ENCODE results near the gene DYNLT1.

The DYNLT1 gene

DNA sequence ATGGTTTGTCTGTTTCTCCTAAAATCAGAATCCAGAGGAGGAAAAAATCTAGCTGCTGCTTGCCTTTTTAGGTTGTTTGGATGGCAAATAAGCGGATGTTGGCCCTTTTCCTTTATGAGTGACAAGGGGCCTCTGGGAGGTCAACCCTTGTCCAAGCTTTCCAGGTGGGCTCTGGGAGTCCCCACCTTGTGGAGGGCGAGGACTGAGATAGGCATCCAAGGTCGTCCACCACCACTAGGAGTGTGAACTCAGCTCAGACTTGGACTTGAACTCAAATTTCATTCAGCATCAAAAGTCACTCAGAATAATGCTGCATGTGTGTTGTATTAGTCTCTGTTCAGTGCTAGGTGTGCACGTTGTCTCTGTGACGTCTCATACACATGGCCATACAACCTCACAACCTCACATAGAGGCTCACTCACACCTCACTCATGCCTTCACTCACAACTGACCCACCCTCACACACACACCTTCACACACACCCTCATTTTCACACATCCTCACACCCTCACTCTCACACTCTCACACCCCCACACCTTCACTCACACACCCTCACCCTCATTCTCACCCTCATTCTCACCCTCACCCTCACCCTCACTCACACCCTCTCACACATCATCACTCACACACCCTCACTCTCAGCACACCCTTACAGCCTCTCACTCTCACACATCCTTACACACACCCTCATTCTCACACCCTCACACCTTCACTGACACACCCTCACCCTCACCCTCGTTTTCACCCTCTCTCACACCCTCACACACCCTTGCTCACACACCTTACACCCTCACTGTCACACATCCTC, 18.0 kb downstream of the DYNLT1 start:
- no peak for DNase-seq (ENCODE audit: low read depth in 1 of 2, low spot score in 1 of 2)
- no peak for TF ChIP-seq GABPA (IDR thresholded peaks at IDR 0.05; ENCODE audit: low read depth)
- TF ChIP-seq, protein P1, sequence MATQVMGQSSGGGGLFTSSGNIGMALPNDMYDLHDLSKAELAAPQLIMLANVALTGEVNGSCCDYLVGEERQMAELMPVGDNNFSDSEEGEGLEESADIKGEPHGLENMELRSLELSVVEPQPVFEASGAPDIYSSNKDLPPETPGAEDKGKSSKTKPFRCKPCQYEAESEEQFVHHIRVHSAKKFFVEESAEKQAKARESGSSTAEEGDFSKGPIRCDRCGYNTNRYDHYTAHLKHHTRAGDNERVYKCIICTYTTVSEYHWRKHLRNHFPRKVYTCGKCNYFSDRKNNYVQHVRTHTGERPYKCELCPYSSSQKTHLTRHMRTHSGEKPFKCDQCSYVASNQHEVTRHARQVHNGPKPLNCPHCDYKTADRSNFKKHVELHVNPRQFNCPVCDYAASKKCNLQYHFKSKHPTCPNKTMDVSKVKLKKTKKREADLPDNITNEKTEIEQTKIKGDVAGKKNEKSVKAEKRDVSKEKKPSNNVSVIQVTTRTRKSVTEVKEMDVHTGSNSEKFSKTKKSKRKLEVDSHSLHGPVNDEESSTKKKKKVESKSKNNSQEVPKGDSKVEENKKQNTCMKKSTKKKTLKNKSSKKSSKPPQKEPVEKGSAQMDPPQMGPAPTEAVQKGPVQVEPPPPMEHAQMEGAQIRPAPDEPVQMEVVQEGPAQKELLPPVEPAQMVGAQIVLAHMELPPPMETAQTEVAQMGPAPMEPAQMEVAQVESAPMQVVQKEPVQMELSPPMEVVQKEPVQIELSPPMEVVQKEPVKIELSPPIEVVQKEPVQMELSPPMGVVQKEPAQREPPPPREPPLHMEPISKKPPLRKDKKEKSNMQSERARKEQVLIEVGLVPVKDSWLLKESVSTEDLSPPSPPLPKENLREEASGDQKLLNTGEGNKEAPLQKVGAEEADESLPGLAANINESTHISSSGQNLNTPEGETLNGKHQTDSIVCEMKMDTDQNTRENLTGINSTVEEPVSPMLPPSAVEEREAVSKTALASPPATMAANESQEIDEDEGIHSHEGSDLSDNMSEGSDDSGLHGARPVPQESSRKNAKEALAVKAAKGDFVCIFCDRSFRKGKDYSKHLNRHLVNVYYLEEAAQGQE (IDR thresholded peaks at IDR 0.05; ENCODE audit: insufficient replicate concordance, low read depth) = no peak
- H3K27ac ChIP-seq (replicated peaks) = no peak overlapping the region
- no peak overlapping the region for H3K4me3 ChIP-seq (replicated peaks; ENCODE audit: insufficient read depth, low read length)
- no peaks in the 10 kb centered on the region for H3K27me3 ChIP-seq (ENCODE audit: insufficient read depth, poor library complexity, severe bottlenecking)

DNA sequence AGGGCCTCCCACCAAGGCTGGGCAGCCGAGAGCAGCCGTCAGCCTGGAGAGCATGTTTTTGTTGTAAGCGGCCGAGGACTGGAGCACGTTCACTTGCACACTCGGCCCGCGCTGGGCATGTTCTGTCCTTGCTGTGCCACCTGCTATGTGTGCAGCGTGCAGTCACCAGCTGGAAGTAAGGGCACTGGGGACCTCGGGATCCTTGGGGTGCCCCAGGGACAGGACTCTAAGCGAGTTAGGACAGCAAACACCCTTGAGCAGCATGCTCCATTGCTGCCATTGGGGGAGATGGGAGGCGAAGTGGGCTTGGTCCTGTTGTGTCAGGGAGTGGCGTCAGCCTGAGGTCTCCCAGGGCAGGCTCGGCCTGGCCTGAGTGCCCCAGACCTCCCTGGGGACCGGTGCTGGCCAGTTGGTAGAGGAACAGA, 18.6 kb downstream of the DYNLT1 start:
- Histone ChIP-seq H3K27me3 (ENCODE audit: insufficient read depth, poor library complexity, severe bottlenecking) (no peaks in the 10 kb centered on the region), H3K4me3 (replicated peaks; ENCODE audit: insufficient read depth, low read length) (no peak overlapping the region), H3K27ac (replicated peaks) (no peak overlapping the region)
- DNase-seq (ENCODE audit: low read depth in 1 of 2, low spot score in 1 of 2) = no peak
- TF ChIP-seq, protein P1 (IDR thresholded peaks at IDR 0.05; ENCODE audit: insufficient replicate concordance, low read depth) = no peak
- TF ChIP-seq GABPA (IDR thresholded peaks at IDR 0.05; ENCODE audit: low read depth) (no peak), POLR2AphosphoS5 (IDR thresholded peaks at IDR 0.05; ENCODE audit: low read depth) (no peak)

DNA sequence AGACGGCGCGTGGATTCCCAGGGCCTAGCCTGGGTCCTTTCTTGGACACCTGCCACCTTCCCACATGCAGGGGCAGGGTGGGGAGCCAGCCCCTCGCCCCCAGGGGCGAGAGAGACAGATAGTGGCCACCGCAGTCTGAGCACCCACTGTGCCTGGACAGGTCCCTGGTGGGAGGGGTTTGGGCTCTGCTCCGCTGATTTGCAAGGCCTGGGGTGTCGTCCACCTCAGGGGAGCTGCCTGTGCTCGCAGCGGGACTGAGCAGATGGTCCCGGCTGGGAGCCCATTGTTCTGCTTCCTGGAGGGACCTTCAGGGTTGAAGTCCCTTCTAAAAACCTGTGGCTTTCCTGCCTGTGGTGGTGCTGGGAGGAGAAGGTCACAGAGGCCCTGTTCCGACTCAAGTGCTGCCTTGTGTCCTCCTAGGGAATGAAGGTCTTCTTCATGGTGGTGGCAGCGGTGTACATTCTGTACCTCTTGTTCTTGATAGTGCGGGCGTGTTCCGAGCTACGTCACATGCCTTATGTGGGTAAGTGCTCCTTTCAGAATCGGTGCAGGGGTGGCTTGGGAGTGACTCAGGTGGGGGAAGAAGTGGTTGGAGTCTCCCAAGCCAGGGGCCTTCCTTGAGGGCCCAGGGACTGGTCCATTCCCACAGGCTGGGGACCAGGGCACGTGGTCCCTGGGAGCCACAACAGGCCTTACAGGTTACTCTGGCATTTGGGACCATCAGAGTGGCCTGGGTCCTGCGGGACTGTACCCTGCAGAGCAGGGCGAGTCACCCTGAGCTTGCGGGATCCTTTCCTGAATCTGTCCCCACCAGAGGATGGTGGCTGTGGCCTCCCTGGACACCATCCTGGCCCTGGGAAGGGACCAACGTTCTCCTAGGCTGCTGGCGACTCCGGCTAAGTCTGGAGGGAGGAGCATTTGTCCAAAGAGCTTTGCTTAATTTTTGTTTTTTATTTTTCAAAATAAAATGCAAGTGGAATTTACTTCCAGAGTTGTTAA, 19.6 kb downstream of the DYNLT1 start:
- no peak overlapping the region for H3K27ac ChIP-seq (replicated peaks)
- DNase-seq (ENCODE audit: low read depth in 1 of 2, low spot score in 1 of 2) = no peak
- no peak for TF ChIP-seq GABPA (IDR thresholded peaks at IDR 0.05; ENCODE audit: low read depth)
- TF ChIP-seq, protein P2, sequence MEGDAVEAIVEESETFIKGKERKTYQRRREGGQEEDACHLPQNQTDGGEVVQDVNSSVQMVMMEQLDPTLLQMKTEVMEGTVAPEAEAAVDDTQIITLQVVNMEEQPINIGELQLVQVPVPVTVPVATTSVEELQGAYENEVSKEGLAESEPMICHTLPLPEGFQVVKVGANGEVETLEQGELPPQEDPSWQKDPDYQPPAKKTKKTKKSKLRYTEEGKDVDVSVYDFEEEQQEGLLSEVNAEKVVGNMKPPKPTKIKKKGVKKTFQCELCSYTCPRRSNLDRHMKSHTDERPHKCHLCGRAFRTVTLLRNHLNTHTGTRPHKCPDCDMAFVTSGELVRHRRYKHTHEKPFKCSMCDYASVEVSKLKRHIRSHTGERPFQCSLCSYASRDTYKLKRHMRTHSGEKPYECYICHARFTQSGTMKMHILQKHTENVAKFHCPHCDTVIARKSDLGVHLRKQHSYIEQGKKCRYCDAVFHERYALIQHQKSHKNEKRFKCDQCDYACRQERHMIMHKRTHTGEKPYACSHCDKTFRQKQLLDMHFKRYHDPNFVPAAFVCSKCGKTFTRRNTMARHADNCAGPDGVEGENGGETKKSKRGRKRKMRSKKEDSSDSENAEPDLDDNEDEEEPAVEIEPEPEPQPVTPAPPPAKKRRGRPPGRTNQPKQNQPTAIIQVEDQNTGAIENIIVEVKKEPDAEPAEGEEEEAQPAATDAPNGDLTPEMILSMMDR (IDR thresholded peaks at IDR 0.05; ENCODE audit: insufficient read depth, low read length) = no peak
- TF ChIP-seq SPI1 (IDR thresholded peaks at IDR 0.05; ENCODE audit: borderline replicate concordance, low read depth) = no peak
- TF ChIP-seq POLR2AphosphoS5 (IDR thresholded peaks at IDR 0.05; ENCODE audit: low read depth) = no peak
- TF ChIP-seq, protein P1 (IDR thresholded peaks at IDR 0.05; ENCODE audit: insufficient replicate concordance, low read depth) = no peak
- H3K27me3 ChIP-seq (ENCODE audit: insufficient read depth, poor library complexity, severe bottlenecking) = no peaks in the 10 kb centered on the region
- H3K4me3 ChIP-seq (replicated peaks; ENCODE audit: insufficient read depth, low read length) = no peak overlapping the region
